Stimulated activated CD4-positive, alpha-beta T cell treated with anti-CD3 and anti-CD28 coated beads, Interleukin-12 subunit alpha, Interleukin-12 subunit beta, amount 100 ng/mL, for 4 hours (primary cell): ENCODE measurements around the gene MGRN1.

Experiments
- DNase-seq: peaks from one replicate; pipeline ENCODE4 v3.0.0-alpha.2; 2020

MGRN1 gene

DNA sequence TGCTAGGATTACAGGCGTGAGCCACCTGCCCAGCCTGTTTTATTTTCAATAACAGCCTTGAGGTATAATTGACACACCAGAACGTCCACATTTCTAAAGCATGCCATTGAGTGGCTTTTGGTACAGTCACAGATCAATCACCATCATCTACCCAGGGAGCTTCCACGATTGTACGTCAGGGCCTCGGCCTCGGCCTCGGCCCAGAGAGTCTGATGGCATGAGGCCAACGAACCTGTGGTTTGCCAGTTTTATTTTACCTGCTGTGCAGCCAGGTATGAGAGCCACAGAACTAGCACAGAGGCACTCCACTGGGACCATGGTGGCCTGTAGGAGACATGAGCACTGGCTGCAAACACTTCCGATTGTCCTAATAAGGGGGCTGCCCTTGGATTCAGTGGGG, 18.3 kb upstream of the MGRN1 start:
- no peak for DNase-seq

GRCh38 chr16:4607841-4608703, 16.6 kb upstream of the MGRN1 start:
- no peak for DNase-seq

GRCh38 chr16:4608704-4608980, 16.0 kb upstream of the MGRN1 start:
- no peak for DNase-seq

- no peak for DNase-seq
Measured at GRCh38 chr16:4609200-4610010, 15.2 kb upstream of the MGRN1 start.

GRCh38 chr16:4610011-4611005, 14.3 kb upstream of the MGRN1 start:
- DNase-seq: no peak

DNA sequence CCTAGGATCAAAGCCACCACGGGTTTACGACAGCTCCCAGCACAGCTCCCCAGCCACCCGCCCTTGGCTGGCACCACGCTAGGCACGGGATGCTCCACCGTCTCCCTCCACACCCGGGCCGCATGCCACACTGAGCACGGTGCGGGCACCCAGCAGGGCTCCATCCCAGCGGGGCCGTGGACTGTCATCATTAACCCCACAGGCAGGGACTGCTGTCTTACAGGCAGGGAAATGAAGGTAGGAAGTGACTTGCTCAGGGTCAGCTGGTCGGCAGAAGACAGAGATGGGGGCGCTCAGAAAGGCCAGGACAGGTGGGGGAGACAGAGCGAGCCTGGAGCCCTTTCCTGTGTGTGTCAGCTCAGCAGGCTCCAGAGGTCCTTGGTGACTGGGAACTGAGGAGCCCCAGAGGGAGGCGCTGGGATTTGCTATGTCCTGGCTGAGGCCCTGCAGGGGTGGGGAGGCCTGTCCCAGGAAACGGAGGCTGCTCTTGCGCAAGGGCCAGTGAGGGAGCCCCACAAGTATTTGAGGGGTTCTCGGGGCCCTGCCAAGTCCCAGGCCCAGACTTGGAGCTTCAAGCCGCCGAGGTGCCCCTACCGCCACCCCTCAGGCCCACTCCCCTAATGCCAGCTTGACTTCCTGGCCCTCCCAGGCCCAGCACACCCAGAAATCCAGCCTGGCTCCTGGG, 13.1 kb upstream of the MGRN1 start:
- DNase-seq: no peak

DNA sequence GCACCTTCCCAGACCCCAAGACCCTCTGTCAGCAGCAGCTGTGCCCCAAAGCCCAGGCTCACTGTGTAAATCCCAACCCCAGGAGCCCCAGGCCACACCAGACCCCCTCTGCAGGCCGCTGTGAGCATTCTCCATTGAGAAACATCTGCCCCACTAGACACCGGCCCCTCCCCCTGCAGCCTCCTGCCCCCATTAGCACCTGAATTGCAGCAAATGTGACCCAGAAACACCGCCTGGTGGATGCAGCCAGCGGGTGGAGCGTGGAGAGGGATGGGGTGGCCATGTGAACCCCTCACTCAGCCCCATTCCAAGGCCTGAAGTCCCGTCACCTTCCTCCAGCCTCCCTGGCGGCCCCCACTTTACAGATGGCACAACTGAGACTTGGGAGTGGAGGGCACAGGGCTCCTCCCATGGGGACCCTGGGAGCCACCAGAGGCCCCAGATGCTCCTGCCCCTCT, 12.1 kb upstream of the MGRN1 start:
- no peak for DNase-seq

DNA sequence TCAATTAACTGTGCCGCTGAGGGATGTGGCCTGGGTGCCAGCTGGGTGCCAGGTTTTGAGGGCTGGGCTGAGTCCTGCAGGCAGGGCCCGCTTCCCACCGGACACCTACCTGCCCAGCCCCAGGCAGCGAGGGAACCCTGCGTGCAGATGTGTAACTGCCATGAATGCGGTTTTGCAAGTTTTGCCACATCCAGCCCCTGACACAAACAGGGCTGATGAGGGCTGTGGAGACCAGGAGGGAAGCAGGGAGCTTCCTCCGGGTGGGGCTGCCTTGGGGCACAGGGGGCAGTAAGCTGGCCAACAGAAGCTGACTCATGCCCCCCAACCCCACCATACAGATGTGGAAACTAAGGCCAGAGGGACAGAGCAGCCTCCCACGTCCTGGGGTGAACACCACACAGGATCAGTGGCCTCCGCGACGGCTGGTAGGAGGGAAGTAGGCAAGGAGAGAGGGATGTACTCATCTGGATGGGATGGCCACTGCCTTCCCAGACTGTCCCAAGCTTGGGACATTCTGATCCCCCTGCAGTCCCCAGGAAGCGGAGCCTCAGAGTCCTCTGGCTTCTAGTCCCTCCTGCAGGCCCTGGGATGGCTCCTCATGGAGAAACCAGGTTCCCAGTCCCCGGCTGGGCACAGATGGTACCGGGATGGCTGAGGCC, 11.5 kb upstream of the MGRN1 start:
- DNase-seq: no peak

DNA sequence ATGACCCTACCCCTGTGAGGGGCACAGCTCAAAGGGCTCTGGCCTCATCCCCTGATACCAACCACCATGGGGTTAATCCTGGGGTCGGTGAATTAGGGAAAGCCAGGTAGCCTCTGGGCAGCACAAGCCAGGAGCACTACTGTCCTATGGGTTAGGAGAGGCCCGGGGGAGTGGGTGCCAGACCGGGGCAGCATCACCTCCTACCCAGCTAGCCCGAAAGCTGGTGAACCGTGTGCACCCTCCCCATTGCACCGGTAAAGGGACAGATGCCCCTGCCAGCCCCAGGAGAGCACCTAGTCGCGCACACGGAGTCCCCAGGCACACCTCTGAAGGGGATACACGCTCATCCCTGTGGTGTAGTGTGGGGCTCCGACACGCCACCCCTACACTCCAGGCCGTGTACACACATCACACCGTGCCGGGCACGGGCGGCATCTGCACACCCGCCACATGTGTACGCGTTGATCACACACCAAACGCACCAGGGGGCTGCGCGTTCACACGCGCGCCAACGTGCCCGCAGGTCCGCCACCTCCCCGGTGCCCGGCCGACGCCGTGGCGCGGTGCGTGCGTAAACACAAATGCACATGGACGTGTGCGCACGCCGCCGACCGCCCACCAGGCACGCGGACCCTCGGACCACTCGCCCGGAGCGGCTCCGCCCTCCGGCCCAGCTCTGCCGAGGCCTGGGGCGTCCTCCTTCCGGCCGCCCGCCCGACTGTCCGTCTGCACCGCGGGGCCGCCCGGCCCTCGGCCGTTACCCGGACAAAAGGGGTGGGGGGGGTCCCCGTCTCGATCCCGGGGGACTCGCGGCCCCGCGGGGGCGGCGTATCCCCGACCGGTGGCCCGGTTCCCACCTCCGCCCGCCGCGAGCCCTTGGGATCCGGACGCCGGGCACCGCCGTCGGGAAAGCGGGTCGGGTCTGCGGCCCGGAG, 10.7 kb upstream of the MGRN1 start:
- peak; percentile 27 for DNase-seq

GRCh38 chr16:4614571-4615383, 9.8 kb upstream of the MGRN1 start, which contains the start of gene UBALD1:
Gene UBALD1 (minus strand): TSS chr16:4614888. CDS start chr16:4614797, 91 bp downstream.
- DNase-seq: peak; percentile 76

DNA sequence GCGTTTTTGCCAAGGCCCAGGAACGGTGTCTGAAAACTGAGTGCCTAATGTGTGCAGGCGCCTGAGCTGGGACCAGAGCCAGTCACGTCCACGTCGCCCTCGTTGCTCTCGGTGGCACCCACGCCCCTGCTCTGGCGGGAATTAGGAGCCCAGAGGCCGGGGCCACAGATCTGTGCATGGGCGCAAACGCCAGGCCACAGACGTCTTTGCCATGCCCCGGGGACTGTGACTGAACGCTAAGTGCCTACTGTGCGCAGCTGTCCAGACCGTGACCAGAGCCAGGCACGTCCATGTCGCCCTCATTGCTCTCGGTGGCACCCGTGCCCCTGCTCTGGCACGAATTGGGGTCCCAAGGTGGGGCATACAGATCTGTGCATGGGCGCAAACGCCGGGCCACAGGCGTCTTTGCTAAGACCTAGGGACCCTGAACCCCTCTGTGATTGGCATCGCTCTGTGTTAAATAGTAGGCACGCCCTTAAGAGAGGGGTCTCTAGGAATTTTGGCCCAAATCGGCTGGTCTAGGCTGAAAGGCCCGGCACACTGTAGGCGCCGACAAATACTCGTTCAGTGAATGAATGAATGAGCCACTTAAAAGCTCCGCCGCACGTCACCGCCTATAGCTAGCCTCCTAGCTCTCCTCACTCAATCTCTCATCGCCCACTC, 9.1 kb upstream of the MGRN1 start:
- no peak for DNase-seq

DNA sequence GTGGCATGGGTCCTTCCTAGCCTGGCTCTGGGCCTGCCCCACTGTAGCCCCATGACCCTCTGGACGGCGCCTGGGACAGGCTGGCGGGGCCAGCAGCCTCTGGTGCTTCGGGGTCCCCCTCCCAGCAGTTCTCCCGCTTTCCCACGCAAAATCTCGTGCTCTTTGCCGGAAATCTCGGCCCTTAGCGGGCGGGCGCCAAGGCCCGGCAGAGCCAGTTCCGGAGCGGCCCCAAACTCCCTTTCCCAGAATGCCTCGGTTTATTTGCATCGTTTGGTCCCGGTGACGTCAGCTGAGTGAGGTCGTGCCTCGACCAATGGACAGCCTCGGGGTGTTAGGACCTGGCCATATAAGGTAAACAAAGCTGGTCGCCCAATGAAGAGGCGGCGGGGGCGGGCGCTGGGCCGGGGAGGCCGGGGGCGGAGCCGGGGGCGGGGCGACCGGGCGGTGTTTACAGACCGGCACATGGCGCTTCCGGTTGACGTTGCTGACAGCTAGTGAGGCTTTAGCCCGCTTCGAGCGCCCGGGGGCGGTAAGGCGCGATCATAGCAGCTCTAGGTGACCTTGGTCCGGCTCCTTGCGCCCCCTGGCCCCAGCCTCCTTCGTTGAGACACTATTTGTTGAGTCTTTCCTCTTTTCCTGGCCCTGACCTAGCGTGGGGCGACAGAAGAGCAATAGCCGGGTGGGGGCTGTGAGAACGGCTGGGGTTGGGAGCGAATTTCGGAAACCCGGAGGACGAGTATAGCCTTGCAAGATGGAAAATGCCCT, 8.4 kb upstream of the MGRN1 start:
- DNase-seq: peak; percentile 98

DNA sequence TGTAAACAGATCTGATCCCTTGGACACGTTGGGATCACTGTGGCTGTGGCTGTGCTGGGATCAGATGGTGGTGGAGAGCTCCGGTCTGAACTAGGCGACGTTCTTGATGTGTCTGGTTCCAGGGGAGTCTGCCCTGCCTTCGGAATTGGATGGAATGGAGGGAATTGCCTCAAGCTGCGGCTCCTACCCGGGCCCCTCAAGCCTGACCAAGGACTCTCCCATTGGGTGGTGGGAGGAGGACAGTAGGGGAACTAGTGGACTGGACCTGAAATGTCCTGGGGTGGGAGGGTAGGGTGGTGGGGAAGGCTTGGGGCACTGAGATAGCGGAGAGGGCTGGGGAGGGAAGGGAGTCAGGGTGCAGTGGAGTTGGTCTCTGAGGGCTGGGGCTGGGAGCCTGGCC, 6.7 kb upstream of the MGRN1 start:
- no peak for DNase-seq

GRCh38 chr16:4618645-4619418, 5.8 kb upstream of the MGRN1 start:
- no peak for DNase-seq

GRCh38 chr16:4623593-4623992, 1.0 kb upstream of the MGRN1 start:
- no peak for DNase-seq

DNA sequence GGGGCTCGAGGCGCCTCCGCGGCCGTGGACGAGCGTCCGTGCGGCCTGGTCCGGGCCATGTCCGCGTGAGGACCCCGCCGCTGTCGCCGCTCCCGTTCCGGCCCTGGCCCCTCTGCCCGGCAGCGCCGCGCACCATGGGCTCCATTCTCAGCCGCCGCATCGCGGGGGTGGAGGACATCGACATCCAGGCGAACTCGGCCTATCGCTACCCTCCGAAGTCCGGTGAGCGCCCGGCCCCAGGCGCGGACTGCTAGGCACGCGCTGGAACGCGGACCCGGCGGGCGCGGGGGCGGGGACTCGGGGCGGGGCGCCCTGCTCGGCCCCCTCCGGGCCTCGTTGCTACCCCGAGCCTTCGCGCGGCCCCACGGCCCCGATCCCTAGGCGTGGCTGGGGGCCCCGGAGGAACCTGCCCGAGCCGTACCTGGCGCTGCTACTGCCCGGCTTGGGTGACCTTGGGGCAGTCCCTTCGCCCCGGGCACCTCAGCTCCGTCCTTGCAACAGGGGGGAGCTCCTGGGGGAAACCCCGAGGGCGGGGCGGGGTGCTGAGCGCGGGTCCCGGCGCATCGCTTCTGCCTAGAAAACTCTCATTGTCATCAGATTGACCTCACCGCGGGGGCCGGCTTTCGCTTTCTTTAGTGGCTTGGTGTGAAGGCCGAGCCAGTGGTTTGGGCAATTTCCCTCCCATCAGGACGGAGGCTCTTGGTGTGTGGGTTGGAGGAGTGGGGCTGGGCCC, 367 bp downstream of the MGRN1 start:
- DNase-seq: peak; percentile 63
